Neural cell (in vitro differentiated cells): ENCODE measurements around the gene CFDP1. TPM values are rescaled to one million over a fixed set of nuclear protein-coding genes. Genes with fewer than 3 reads are reported as not detected.

Experiments
- H2AFZ ChIP-seq: fragments of 200-600, 300-800 bp; sonication (generic), shearing (Covaris generic); 2 replicates; pipeline ENCODE4 v1.6.0; 2014; ENCODE audit warnings: low read depth, mild to moderate bottlenecking, antibody characterized with exemption, low read length, moderate library complexity
- H3F3A ChIP-seq: fragments of 200-600 bp; shearing (Covaris generic); 2 replicates; pipeline ENCODE4 v1.6.1; 2016; ENCODE audit warnings: mild to moderate bottlenecking, moderate library complexity, mixed read lengths, antibody characterized with exemption, low read length; ENCODE audit not compliant: insufficient read depth, poor library complexity, severe bottlenecking
- H3K27ac ChIP-seq: fragments of 200-600, 300-800 bp; sonication (generic), shearing (Covaris generic); 2 replicates; pipeline ENCODE4 v1.5.1; 2014; ENCODE audit warnings: mild to moderate bottlenecking, low read length, moderate library complexity
- H3K27me3 ChIP-seq: fragments of 300-800, 200-600 bp; sonication (generic), shearing (Covaris generic); 2 replicates; pipeline ENCODE4 v1.6.0; 2014; ENCODE audit warnings: mild to moderate bottlenecking, low read depth, low read length, moderate library complexity; ENCODE audit not compliant: insufficient read depth
- H3K36me3 ChIP-seq: fragments of 300-800, 200-600 bp; sonication (generic), shearing (Covaris generic); 2 replicates; pipeline ENCODE4 v1.5.1; 2014; ENCODE audit warnings: mild to moderate bottlenecking, antibody characterized with exemption, low read length, moderate library complexity; ENCODE audit not compliant: insufficient read depth
- H3K4me2 ChIP-seq: fragments of 300-800, 200-600 bp; sonication (generic), shearing (Covaris generic); 2 replicates; pipeline ENCODE4 v1.6.0; 2014; ENCODE audit warnings: mild to moderate bottlenecking, low read length
- H3K4me3 ChIP-seq: fragments of 300-800, 200-600 bp; sonication (generic), shearing (Covaris generic); 2 replicates; pipeline ENCODE4 v1.5.1; 2014; ENCODE audit warnings: mild to moderate bottlenecking, low read length, moderate library complexity
- H3K79me2 ChIP-seq: fragments of 200-600 bp; shearing (Covaris generic); replicated peaks from 2 replicates; pipeline ENCODE4 v1.6.0; 2014; ENCODE audit warnings: mild to moderate bottlenecking, low read length, moderate library complexity; ENCODE audit not compliant: insufficient read depth
- H3K9ac ChIP-seq: fragments of 300-800, 200-600 bp; sonication (generic), shearing (Covaris generic); 2 replicates; pipeline ENCODE4 v1.6.1; 2016; ENCODE audit warnings: mild to moderate bottlenecking, low read length, mixed read lengths
- H3K9me2 ChIP-seq: fragments of 200-600 bp; shearing (Covaris generic); 2 replicates; pipeline ENCODE4 v1.6.1; 2016; ENCODE audit warnings: mild to moderate bottlenecking, low read length, mixed read lengths; ENCODE audit not compliant: insufficient read depth
- H3K9me3 ChIP-seq: fragments of 200-600, 300-800 bp; sonication (generic), shearing (Covaris generic); 2 replicates; pipeline ENCODE4 v1.6.1; 2016; ENCODE audit warnings: mild to moderate bottlenecking, mixed run types, low read length, moderate library complexity, mixed read lengths
- H4K20me1 ChIP-seq: fragments of 200-600 bp; shearing (Covaris generic); 2 replicates; pipeline ENCODE4 v1.6.1; 2016; ENCODE audit warnings: mild to moderate bottlenecking, mixed run types; ENCODE audit not compliant: insufficient read depth
- EP300 ChIP-seq: fragments of 450-650 bp; conservative IDR thresholded peaks from 2 replicates; pipeline ENCODE4 v1.6.1; 2014; ENCODE audit warnings: antibody characterized with exemption, mild to moderate bottlenecking, moderate library complexity; ENCODE audit not compliant: poor library complexity, severe bottlenecking
- EZH2 ChIP-seq: fragments of 200-600, 300-800 bp; shearing (Covaris generic), sonication (generic); IDR thresholded peaks from 2 replicates; pipeline ENCODE4 v1.6.1; 2014; ENCODE audit warnings: antibody characterized with exemption, low read length, borderline replicate concordance, mild to moderate bottlenecking; ENCODE audit not compliant: insufficient read depth, poor library complexity, severe bottlenecking
- MXI1 ChIP-seq: fragments of 450-650 bp; conservative IDR thresholded peaks from 2 replicates; pipeline ENCODE4 v1.6.1; 2014; ENCODE audit warnings: antibody characterized with exemption, mild to moderate bottlenecking; ENCODE audit not compliant: poor library complexity, severe bottlenecking
- POLR2AphosphoS5 ChIP-seq: IDR thresholded peaks from 2 replicates; pipeline ENCODE4 v1.6.1; 2012
- RAD21 ChIP-seq: fragments of 450-650 bp; conservative IDR thresholded peaks from 2 replicates; pipeline ENCODE4 v1.6.1; 2014; ENCODE audit warnings: antibody characterized with exemption, mild to moderate bottlenecking, moderate library complexity
- SMC3 ChIP-seq: fragments of 450-650 bp; conservative IDR thresholded peaks from 2 replicates; pipeline ENCODE4 v1.6.1; 2014; ENCODE audit warnings: antibody characterized with exemption, mild to moderate bottlenecking, moderate library complexity; ENCODE audit not compliant: poor library complexity
- TAF1 ChIP-seq: IDR thresholded peaks from 2 replicates; pipeline ENCODE4 v1.6.1; 2012; ENCODE audit warnings: low read depth
- polyA plus RNA-seq: library from polyadenylated mRNA; depleted of rRNA; stranded (reverse); fragments of >200 nt; gene quantifications from 2 replicates; pipeline ENCODE4 v1.2.3, GENCODE V29; 2014
- TF ChIP-seq, protein P1 (sequence below): fragments of 450-650 bp; IDR thresholded peaks from 2 replicates; pipeline ENCODE4 v1.5.1; 2014; ENCODE audit warnings: antibody characterized with exemption, mild to moderate bottlenecking, moderate library complexity; ENCODE audit not compliant: poor library complexity, severe bottlenecking
- TF ChIP-seq, protein P2 (sequence below): IDR thresholded peaks from 2 replicates; pipeline ENCODE4 v1.6.1; 2012; ENCODE audit warnings: borderline replicate concordance

CFDP1 gene
- polyA plus RNA-seq, 1 donor from 2014 or later: 201 TPM

DNA sequence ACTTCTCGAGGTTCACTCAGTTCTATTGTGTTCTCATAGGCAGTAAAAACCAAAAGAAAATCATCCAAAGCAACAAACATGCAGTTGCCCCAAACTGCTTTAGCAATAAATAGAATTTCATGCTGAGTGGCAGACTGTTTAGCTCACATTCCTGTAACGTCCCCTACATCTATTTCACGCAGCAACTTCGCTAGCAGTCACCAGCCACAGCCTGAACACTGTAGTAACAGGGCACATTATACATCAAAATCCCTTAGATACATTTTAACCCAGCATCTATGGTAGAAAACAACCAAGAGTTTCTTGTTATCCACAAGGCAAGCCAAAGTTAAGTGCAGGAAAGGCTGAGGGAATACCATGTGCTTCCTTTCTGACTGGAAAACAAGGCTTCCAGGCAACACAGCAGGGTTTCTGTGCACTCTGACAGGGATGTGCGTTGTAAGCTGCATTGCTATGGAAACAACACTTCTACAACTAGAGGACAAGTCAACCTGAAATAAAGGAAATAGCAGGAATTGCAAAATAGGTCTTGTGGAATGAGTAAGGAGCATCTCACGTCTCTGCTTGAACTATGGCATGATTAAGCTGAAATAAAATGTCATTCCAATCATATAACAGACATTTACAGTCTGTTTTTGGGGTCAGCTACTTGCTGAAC, 55.4 kb downstream of the CFDP1 start:
- Histone ChIP-seq H3K36me3 (no peaks in the 10 kb centered on the region), H3K9ac (peak overlapping the region; percentile 38), H3K4me3 (peak overlapping the region; percentile 55), H3K27ac (peak overlapping the region; percentile 88), H3K79me2 (no peaks in the 10 kb centered on the region), H2AFZ (no peak overlapping the region), H3F3A (peaks cover 10% of the 10 kb centered on the region), H4K20me1 (no peaks in the 10 kb centered on the region), H3K4me2 (peak overlapping the region; percentile 84), H3K27me3 (no peaks in the 10 kb centered on the region), H3K9me2 (no peaks in the 10 kb centered on the region), H3K9me3 (no peaks in the 10 kb centered on the region)
- TF ChIP-seq EZH2 (no peak), POLR2AphosphoS5 (peak; percentile 87), MXI1 (peak; percentile 97), RAD21 (peak; percentile 49), EP300 (peak; percentile 90), SMC3 (peak; percentile 52), TAF1 (no peak)
- TF ChIP-seq, protein P1, sequence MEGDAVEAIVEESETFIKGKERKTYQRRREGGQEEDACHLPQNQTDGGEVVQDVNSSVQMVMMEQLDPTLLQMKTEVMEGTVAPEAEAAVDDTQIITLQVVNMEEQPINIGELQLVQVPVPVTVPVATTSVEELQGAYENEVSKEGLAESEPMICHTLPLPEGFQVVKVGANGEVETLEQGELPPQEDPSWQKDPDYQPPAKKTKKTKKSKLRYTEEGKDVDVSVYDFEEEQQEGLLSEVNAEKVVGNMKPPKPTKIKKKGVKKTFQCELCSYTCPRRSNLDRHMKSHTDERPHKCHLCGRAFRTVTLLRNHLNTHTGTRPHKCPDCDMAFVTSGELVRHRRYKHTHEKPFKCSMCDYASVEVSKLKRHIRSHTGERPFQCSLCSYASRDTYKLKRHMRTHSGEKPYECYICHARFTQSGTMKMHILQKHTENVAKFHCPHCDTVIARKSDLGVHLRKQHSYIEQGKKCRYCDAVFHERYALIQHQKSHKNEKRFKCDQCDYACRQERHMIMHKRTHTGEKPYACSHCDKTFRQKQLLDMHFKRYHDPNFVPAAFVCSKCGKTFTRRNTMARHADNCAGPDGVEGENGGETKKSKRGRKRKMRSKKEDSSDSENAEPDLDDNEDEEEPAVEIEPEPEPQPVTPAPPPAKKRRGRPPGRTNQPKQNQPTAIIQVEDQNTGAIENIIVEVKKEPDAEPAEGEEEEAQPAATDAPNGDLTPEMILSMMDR: no peak
- TF ChIP-seq, protein P2, sequence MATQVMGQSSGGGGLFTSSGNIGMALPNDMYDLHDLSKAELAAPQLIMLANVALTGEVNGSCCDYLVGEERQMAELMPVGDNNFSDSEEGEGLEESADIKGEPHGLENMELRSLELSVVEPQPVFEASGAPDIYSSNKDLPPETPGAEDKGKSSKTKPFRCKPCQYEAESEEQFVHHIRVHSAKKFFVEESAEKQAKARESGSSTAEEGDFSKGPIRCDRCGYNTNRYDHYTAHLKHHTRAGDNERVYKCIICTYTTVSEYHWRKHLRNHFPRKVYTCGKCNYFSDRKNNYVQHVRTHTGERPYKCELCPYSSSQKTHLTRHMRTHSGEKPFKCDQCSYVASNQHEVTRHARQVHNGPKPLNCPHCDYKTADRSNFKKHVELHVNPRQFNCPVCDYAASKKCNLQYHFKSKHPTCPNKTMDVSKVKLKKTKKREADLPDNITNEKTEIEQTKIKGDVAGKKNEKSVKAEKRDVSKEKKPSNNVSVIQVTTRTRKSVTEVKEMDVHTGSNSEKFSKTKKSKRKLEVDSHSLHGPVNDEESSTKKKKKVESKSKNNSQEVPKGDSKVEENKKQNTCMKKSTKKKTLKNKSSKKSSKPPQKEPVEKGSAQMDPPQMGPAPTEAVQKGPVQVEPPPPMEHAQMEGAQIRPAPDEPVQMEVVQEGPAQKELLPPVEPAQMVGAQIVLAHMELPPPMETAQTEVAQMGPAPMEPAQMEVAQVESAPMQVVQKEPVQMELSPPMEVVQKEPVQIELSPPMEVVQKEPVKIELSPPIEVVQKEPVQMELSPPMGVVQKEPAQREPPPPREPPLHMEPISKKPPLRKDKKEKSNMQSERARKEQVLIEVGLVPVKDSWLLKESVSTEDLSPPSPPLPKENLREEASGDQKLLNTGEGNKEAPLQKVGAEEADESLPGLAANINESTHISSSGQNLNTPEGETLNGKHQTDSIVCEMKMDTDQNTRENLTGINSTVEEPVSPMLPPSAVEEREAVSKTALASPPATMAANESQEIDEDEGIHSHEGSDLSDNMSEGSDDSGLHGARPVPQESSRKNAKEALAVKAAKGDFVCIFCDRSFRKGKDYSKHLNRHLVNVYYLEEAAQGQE: peak; percentile 100

DNA sequence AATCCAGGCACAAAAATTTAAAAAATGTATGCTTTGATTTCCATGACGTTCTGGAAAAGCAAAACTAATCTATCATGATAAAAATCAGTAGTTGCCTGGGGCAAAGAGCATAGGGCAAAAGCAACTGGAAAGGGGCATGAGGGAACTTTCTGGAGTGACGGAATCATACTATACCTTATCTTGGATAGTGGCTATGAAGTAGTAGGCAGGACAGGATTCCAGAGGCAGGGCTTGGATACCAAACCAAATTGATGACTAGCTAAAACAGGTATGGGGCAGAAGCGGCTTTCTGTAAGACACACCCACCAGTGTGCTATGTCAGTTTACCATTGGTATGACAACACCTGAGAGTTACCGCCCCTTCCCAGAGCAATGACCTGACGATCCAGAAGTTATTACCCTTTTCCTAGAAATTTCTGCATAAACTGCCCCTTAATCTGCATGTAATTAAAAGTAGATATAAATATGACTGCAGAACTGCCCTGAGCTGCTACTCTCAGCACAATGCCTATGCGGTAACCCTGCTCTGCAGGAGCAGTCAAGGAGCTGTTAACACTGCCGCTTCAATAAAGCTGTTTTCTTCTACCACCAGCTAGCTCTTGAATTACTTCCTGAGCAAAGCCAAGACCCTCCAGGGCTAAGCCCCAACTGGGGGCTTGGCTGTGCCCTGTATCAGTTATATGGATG, 56.7 kb downstream of the CFDP1 start:
- Histone ChIP-seq H3K9me3 (no peaks in the 10 kb centered on the region), H3K36me3 (no peaks in the 10 kb centered on the region), H3K79me2 (no peaks in the 10 kb centered on the region), H3K4me3 (peak overlapping the region; percentile 55), H3K27ac (peak overlapping the region; percentile 88), H3K9me2 (no peaks in the 10 kb centered on the region), H4K20me1 (no peaks in the 10 kb centered on the region), H2AFZ (no peak overlapping the region), H3K4me2 (peak overlapping the region; percentile 84), H3F3A (peaks cover 10% of the 10 kb centered on the region), H3K27me3 (no peaks in the 10 kb centered on the region), H3K9ac (peak overlapping the region; percentile 34)
- TF ChIP-seq, protein P2: no peak
- TF ChIP-seq SMC3 (no peak), EZH2 (no peak), MXI1 (no peak), TAF1 (no peak), POLR2AphosphoS5 (no peak), RAD21 (no peak), EP300 (no peak)
- TF ChIP-seq, protein P1: no peak
